Prostate gland (tissue), 2 donors: ENCODE data around the gene TNNI3K. TPM values are rescaled to one million over a fixed set of nuclear protein-coding genes. Genes with fewer than 3 reads are reported as not detected.

Source experiments
- DNase-seq: peaks from one replicate; pipeline ENCODE4 v3.0.0-alpha.2; 2019; ENCODE audit warnings: low spot score
- H3K27ac ChIP-seq, 2 donors: fragments of 200-600 bp; sonication (generic); 2 replicates each; pipeline ENCODE4 v1.5.1; 2017 to 2019
- H3K27me3 ChIP-seq: fragments of 200-600 bp; sonication (generic); replicated peaks from 2 replicates; pipeline ENCODE4 v1.5.1; 2019; ENCODE audit not compliant: insufficient read depth
- H3K36me3 ChIP-seq, 2 donors: fragments of 200-600 bp; sonication (generic); 1 replicate in 1 of 2; 2 replicates in 1 of 2; pipeline versions ENCODE4 v1.5.1 to v1.8.1; 2017 to 2019
- H3K4me1 ChIP-seq: fragments of 200-600 bp; sonication (generic); replicated peaks from 2 replicates; pipeline ENCODE4 v1.5.1; 2019
- H3K4me3 ChIP-seq, 2 donors: fragments of 200-600 bp; sonication (generic); 2 replicates each; pipeline ENCODE4 v1.5.1; 2017 to 2019
- H3K9me3 ChIP-seq: fragments of 200-600 bp; sonication (generic); 2 replicates; pipeline ENCODE4 v1.5.1; 2017
- POLR2A ChIP-seq: fragments of 450-650 bp; IDR thresholded peaks from one replicate; pipeline ENCODE4 v1.6.1; 2016; ENCODE audit warnings: antibody characterized with exemption, mild to moderate bottlenecking
- POLR2AphosphoS5 ChIP-seq: sonication (generic); formaldehyde crosslinking; IDR thresholded peaks from one replicate; pipeline ENCODE4 v1.6.1; 2017; ENCODE audit warnings: antibody characterized with exemption
- WGBS: methylation state at CpG from one replicate; pipeline ENCODE4 v1.1.5; 2018; 5-methylcytosine and 5-hydroxymethylcytosine counted together
- intact Hi-C: fragments of 100-400 bp; cut with DNase I; formaldehyde crosslinking; loops from one replicate; pipeline ENCODE4 v1.14.2; 2022
- total RNA-seq, 2 donors: library from RNA; depleted of rRNA; stranded (reverse); fragments of >200 nt; gene quantifications; one replicate each; pipeline ENCODE4 v1.1.0, GENCODE V29; 2016
- TF ChIP-seq, protein P1 (sequence below), 4 experiments: fragments of 200-600 bp in 2 of 4; fragments of 450-650 bp in 2 of 4; sonication (generic) in 2 of 4; IDR thresholded peaks; 1 replicate in 3 of 4; 2 replicates in 1 of 4; pipeline ENCODE4 v1.5.1; 2016 to 2019; ENCODE audit warnings: antibody characterized with exemption in 4 of 4, mild to moderate bottlenecking in 2 of 4, moderate library complexity in 2 of 4

Gene TNNI3K
- total RNA-seq, 2 donors from 2014 or later, result not detected

DNA sequence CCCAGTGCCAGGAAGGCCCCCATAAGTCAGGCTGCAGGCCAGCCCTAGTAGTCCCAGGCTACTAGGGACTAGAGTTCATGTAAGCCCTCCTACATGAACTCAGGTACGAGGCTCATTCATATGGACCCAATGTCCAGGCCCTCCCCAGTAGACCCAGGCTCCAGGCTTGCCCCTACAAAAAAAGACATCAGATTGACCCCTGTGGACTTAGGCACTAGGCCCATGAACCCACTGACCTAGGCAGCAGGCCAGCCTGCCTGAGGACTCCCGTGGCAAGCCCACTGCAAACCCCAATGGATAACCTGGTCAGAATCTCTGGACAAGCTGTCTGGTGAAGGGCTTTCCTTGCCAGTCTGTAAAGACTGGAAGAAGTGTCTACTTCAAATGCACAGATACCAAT lies 51.2 kb downstream of the TNNI3K start:
- intact Hi-C loops, result no loop called here
- DNase-seq, result no peak
- Histone ChIP-seq H3K27ac (no peak overlapping the region), H3K27me3 (no peaks in the 10 kb centered on the region), H3K9me3 (no peaks in the 10 kb centered on the region), H3K4me1 (no peaks in the 10 kb centered on the region), H3K36me3 (no peaks in the 10 kb centered on the region), H3K4me3 (no peak overlapping the region)
- TF ChIP-seq, protein P1, sequence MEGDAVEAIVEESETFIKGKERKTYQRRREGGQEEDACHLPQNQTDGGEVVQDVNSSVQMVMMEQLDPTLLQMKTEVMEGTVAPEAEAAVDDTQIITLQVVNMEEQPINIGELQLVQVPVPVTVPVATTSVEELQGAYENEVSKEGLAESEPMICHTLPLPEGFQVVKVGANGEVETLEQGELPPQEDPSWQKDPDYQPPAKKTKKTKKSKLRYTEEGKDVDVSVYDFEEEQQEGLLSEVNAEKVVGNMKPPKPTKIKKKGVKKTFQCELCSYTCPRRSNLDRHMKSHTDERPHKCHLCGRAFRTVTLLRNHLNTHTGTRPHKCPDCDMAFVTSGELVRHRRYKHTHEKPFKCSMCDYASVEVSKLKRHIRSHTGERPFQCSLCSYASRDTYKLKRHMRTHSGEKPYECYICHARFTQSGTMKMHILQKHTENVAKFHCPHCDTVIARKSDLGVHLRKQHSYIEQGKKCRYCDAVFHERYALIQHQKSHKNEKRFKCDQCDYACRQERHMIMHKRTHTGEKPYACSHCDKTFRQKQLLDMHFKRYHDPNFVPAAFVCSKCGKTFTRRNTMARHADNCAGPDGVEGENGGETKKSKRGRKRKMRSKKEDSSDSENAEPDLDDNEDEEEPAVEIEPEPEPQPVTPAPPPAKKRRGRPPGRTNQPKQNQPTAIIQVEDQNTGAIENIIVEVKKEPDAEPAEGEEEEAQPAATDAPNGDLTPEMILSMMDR (IDR thresholded peaks at IDR 0.05), result no peak
- TF ChIP-seq POLR2A (no peak), POLR2AphosphoS5 (no peak)
- WGBS, result 100% methylated on average over 2 of the region's 2 CpGs

DNA sequence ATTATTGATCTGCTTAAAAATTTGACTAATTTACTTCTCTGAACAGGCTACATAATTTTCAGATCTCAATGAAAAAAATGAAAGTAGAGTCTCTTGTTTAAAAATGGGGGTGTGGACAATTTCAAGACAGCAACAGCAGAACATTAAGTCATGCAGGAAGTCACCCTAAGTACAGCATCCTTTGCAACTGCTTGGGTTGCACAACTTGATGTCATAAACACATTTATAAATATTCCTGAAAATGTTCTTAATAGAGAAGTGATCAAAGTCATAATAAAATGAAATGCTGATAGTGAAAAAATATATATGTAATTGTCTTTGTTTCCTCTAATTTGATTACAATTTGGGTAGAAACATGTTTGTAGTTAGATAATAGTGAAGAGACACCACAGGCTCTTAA lies 79.3 kb downstream of the TNNI3K start:
- no peaks in the 10 kb centered on the region for H3K9me3 ChIP-seq
- no peaks in the 10 kb centered on the region for H3K27me3 ChIP-seq
- H3K36me3 ChIP-seq, result no peaks in the 10 kb centered on the region
- TF ChIP-seq, protein P1 (IDR thresholded peaks at IDR 0.05), result no peak
- TF ChIP-seq POLR2A (no peak), POLR2AphosphoS5 (no peak)
- intact Hi-C loops, result no loop called here
- H3K4me1 ChIP-seq, result no peaks in the 10 kb centered on the region
- H3K4me3 ChIP-seq, result no peak overlapping the region
- DNase-seq, result no peak
- no peak overlapping the region for H3K27ac ChIP-seq

DNA sequence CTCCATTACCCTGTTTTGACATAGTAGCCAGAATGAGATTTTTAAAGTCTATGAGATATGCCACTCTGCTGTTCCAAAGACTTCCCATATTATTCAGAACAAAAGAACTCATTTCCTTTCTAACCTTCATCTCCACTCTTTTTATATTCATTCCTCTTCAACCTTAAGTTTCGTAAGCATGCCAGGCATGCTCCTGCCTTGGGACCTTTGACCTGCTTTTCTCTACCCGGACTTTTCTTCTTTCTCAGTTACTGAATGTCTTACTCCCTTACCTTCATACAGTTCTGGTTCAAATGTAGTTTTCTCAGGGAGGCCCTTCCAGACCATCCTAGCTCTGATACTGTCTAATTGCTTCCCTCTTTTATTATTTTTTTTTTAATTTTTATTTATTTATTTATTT lies 81.1 kb downstream of the TNNI3K start:
- WGBS, result 78% methylated on average over 2 of the region's 2 CpGs

DNA sequence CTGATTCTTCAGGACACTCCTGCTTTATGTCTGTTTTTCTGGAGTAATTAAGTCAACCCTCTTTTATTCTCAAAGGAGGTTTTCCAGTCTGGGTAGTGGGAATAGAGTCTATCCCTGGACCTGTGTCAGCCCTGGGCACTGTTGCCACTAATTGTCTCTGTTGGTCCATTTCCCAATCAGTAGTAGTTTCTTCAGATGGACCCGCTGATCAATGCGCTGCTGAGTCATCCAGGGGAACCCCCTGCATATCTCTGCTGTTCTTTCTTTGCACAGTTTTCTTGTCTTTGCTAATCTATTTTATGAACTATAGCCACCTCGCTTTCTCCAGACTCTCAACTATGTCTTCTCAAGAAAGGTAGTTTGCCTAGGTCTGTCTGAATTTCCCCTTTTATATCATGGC lies 82.5 kb downstream of the TNNI3K start:
- DNase-seq, result no peak
- Histone ChIP-seq H3K27ac (no peak overlapping the region), H3K36me3 (no peaks in the 10 kb centered on the region), H3K27me3 (no peaks in the 10 kb centered on the region), H3K4me1 (no peaks in the 10 kb centered on the region), H3K9me3 (no peaks in the 10 kb centered on the region), H3K4me3 (no peak overlapping the region)
- WGBS, result 98% methylated on average over 3 of the region's 3 CpGs
- TF ChIP-seq POLR2A, result no peak
- TF ChIP-seq, protein P1 (IDR thresholded peaks at IDR 0.05), result no peak
- TF ChIP-seq POLR2AphosphoS5, result no peak
- intact Hi-C loops, result no loop called here

More for the DNA sequence above, 81.1 kb downstream of the TNNI3K start:
- Histone ChIP-seq H3K4me1 (no peaks in the 10 kb centered on the region), H3K4me3 (no peak overlapping the region), H3K9me3 (no peaks in the 10 kb centered on the region), H3K27ac (no peak overlapping the region), H3K36me3 (no peaks in the 10 kb centered on the region), H3K27me3 (no peaks in the 10 kb centered on the region)
- intact Hi-C loops, result no loop called here
- TF ChIP-seq, protein P1 (IDR thresholded peaks at IDR 0.05), result no peak
- no peak for TF ChIP-seq POLR2A
- no peak for TF ChIP-seq POLR2AphosphoS5
- DNase-seq, result no peak

DNA sequence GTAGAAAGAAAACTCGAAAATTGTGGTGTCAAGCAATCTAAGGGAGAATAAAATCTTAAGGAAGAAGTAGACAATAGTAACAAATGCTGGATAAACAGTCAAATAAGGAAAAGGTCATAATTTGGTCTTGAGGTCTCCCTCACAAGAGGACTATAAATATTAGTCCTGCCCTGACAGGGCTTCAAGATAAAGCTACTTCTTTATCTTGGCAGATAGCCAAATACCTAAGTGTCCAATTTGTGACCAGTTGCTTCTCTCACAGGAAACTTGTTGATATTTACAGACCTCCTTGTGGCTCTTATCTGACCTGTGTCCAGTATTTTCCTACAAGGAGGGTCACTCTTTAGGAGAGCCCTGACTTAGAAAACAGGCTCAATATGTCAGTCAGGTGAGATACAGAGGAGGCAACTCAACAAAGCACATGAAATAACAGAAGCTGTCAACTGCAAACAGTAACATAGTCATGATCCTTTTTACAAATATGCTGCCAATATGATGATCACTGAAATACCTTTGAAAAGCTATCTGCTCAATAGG lies 88.8 kb downstream of the TNNI3K start:
- no peak overlapping the region for H3K4me3 ChIP-seq
- no peaks in the 10 kb centered on the region for H3K9me3 ChIP-seq
- H3K4me1 ChIP-seq, result no peaks in the 10 kb centered on the region
- DNase-seq, result no peak
- TF ChIP-seq POLR2AphosphoS5, result no peak
- TF ChIP-seq, protein P1 (IDR thresholded peaks at IDR 0.05), result no peak
- TF ChIP-seq POLR2A, result no peak
- no peak overlapping the region for H3K27ac ChIP-seq
- 46% methylated on average over 1 of the region's 1 CpG for WGBS
- H3K27me3 ChIP-seq, result no peaks in the 10 kb centered on the region
- no peaks in the 10 kb centered on the region for H3K36me3 ChIP-seq
- intact Hi-C loops, result no loop called here
